EL (cell line): ENCODE results near the gene LAT.
"Not testable (repeated sequence)": the region's sequence is repeated elsewhere in the genome, so short reads cannot be mapped to it uniquely, and the experiment has no call there.

Experiments
- DNase-seq: peaks from one replicate; pipeline ENCODE4 v3.0.0-alpha.2; 2016

Gene LAT

GRCh38 chr16:28984619-28985135, at the start of gene LAT:
Gene LAT (plus strand): TSS chr16:28985052. CDS start chr16:28985418, 366 bp downstream.
- DNase-seq = no peak

- no peak for DNase-seq
Observed at GRCh38 chr16:28935346-28935745, 49.5 kb upstream of the LAT start.

- DNase-seq = peak; percentile 71
Observed at GRCh38 chr16:28935924-28936783, 48.7 kb upstream of the LAT start.

- no peak for DNase-seq
Observed at GRCh38 chr16:28936784-28937155, 48.1 kb upstream of the LAT start.

GRCh38 chr16:28937222-28937876, 47.5 kb upstream of the LAT start:
- no peak for DNase-seq

- no peak for DNase-seq
Observed at GRCh38 chr16:28938721-28939120, 46.1 kb upstream of the LAT start.

- not testable (repeated sequence) for DNase-seq
Observed at GRCh38 chr16:28939825-28940224, 45.0 kb upstream of the LAT start.

GRCh38 chr16:28943281-28943680, 41.6 kb upstream of the LAT start:
- no peak for DNase-seq

- DNase-seq = no peak
Observed at GRCh38 chr16:28946681-28947080, 38.2 kb upstream of the LAT start.

- peak; percentile 100 for DNase-seq
Observed at GRCh38 chr16:28950648-28951409, 34.0 kb upstream of the LAT start, which contains the start of gene NFATC2IP. Gene NFATC2IP (plus strand): TSS chr16:28950937. CDS start chr16:28951012, 75 bp downstream.

GRCh38 chr16:28951410-28951943, 33.4 kb upstream of the LAT start:
- peak; percentile 21 for DNase-seq

GRCh38 chr16:28958216-28958615, 26.6 kb upstream of the LAT start:
- DNase-seq = no peak

GRCh38 chr16:28958836-28959235, 26.0 kb upstream of the LAT start:
- no peak for DNase-seq

- DNase-seq = no peak
Observed at GRCh38 chr16:28964072-28964471, 20.8 kb upstream of the LAT start.

GRCh38 chr16:28964496-28964895, 20.4 kb upstream of the LAT start:
- no peak for DNase-seq

- DNase-seq = no peak
Observed at GRCh38 chr16:28967156-28967555, 17.7 kb upstream of the LAT start.

GRCh38 chr16:28969696-28970095, 15.2 kb upstream of the LAT start:
- DNase-seq = not testable (repeated sequence)

- peak; percentile 74 for DNase-seq
Observed at GRCh38 chr16:28974007-28974436, 10.8 kb upstream of the LAT start.

- peak; percentile 95 for DNase-seq
Observed at GRCh38 chr16:28974437-28975157, 10.3 kb upstream of the LAT start, which contains the start of gene SPNS1. Gene SPNS1 (plus strand): TSS chr16:28974778. CDS start chr16:28975152, 374 bp downstream.

- no peak for DNase-seq
Observed at GRCh38 chr16:28975158-28975599, 9.7 kb upstream of the LAT start.

- no peak for DNase-seq
Observed at GRCh38 chr16:28977703-28978662, 6.9 kb upstream of the LAT start.
